K562 (cell line): ENCODE data around the gene CYSRT1. TPM values are rescaled to one million over a fixed set of nuclear protein-coding genes. Genes with fewer than 3 reads are reported as not detected.

Experiments used
- ATAC-seq: fragments of 200-7000 bp; cut with Tn5 transposase; 3 replicates; pipeline ENCODE4 v1.9.1; 2020; ENCODE audit warnings: moderate library complexity
- BruUV-seq: library from RNA; stranded (reverse); fragments of 400-500 nt; replicated peaks from 2 replicates; lab custom pipeline; 2021; lab: Mats Ljungman, UMichigan
- CTCF ChIA-PET: fragments of 300-600 bp; formaldehyde crosslinking; extraction: SDS; loops from one replicate; lab custom pipeline; 2021; ENCODE audit warnings: low intra/inter-chr PET ratio; lab: Yijun Ruan, JAX
- POLR2A ChIA-PET: fragments of 300-600, 350-650 bp; sonication (Branson Sonifier 250); formaldehyde crosslinking; extraction: SDS; loops from one replicate; lab custom pipeline; 2021; ENCODE audit warnings: antibody characterized with exemption, inconsistent platforms; lab: Yijun Ruan, JAX
- DNase-seq, 4 experiments: peaks; one replicate each; pipeline versions ENCODE4 v3.0.0 to v3.0.0-alpha.2; 2011 to 2018; ENCODE audit warnings: low spot score in 3 of 4, mixed read lengths in 3 of 4; ENCODE audit errors: extremely low read depth in 1 of 4
- FAIRE-seq: peaks from 2 replicates; lab custom pipeline; 2011; peaks lifted over from hg19 to GRCh38; lab: Jason Lieb, UNC
- H2AFZ ChIP-seq: 2 replicates; pipeline ENCODE4 v1.6.0; 2011; ENCODE audit warnings: low read depth, low read length, control low read depth, inconsistent platforms
- H3K27ac ChIP-seq: fragments of 200-600 bp; 3 replicates; pipeline ENCODE4 v1.8.0; 2011; ENCODE audit warnings: low read depth, mild to moderate bottlenecking, control low read depth, inconsistent platforms, low read length, moderate library complexity, mixed read lengths; ENCODE audit errors: extremely low read depth
- H3K27me3 ChIP-seq, 2 experiments: fragments of 300-600 bp in 1 of 2; 2 replicates in 1 of 2; 3 replicates in 1 of 2; pipeline versions ENCODE4 v1.6.0 to v1.8.0; 2011; ENCODE audit warnings: inconsistent platforms in 2 of 2, low read length in 2 of 2, mild to moderate bottlenecking in 1 of 2, mixed read lengths in 1 of 2, moderate library complexity in 1 of 2; ENCODE audit not compliant: control insufficient read depth in 2 of 2, insufficient read depth in 2 of 2
- H3K36me3 ChIP-seq: fragments of 300-600 bp; 3 replicates; pipeline ENCODE4 v1.8.0; 2011; ENCODE audit warnings: mild to moderate bottlenecking, low read length, inconsistent platforms; ENCODE audit not compliant: control insufficient read depth, insufficient read depth
- H3K4me1 ChIP-seq, 2 experiments: fragments of 200-600 bp in 1 of 2; replicated peaks in 1 of 2; 2 replicates in 1 of 2; 3 replicates in 1 of 2; pipeline versions ENCODE4 v1.5.1 to v1.8.0; 2011; ENCODE audit warnings: inconsistent platforms in 2 of 2, low read length in 2 of 2, mild to moderate bottlenecking in 1 of 2, mixed read lengths in 1 of 2, moderate library complexity in 1 of 2; ENCODE audit not compliant: control insufficient read depth in 2 of 2, insufficient read depth in 2 of 2
- H3K4me2 ChIP-seq: 2 replicates; pipeline ENCODE4 v1.6.1; 2011; ENCODE audit warnings: low read length, control low read depth, inconsistent platforms, mixed read lengths; ENCODE audit not compliant: insufficient read depth
- H3K4me3 ChIP-seq: fragments of 200-600 bp; sonication (generic), shearing (Covaris generic); 2 replicates; pipeline ENCODE4 v1.5.1; 2016; ENCODE audit warnings: control low read depth, inconsistent platforms
- H3K79me2 ChIP-seq: fragments of 200-600 bp; 3 replicates; pipeline ENCODE4 v1.8.0; 2011; ENCODE audit warnings: low read length, inconsistent platforms; ENCODE audit not compliant: control insufficient read depth, insufficient read depth
- H3K9ac ChIP-seq, 2 experiments: 2 replicates each; pipeline versions ENCODE4 v1.6.0 to v1.6.1; 2011; ENCODE audit warnings: low read depth in 2 of 2, low read length in 2 of 2, control low read depth in 1 of 2, inconsistent platforms in 1 of 2, mild to moderate bottlenecking in 1 of 2, mixed read lengths in 1 of 2; ENCODE audit not compliant: insufficient read depth in 1 of 2
- H3K9me1 ChIP-seq: one replicate; pipeline ENCODE4 v1.6.0; 2011; ENCODE audit warnings: inconsistent platforms, mild to moderate bottlenecking, low read length, moderate library complexity; ENCODE audit not compliant: control insufficient read depth, insufficient read depth
- H3K9me3 ChIP-seq: replicated peaks from 2 replicates; pipeline ENCODE4 v1.5.1; 2011; ENCODE audit warnings: low read depth, low read length, inconsistent platforms; ENCODE audit not compliant: control insufficient read depth, insufficient read depth
- H4K20me1 ChIP-seq: replicated peaks from 2 replicates; pipeline ENCODE4 v1.6.1; 2011; ENCODE audit warnings: low read length, inconsistent platforms, mixed read lengths; ENCODE audit not compliant: control insufficient read depth, insufficient read depth
- ATF3 ChIP-seq, 2 experiments: fragments of 450-650 bp in 1 of 2; sonication (generic) in 1 of 2; formaldehyde crosslinking in 1 of 2; IDR thresholded peaks in 1 of 2; conservative IDR thresholded peaks in 1 of 2; 2 replicates each; pipeline versions ENCODE4 v1.6.1 to v1.8.1; 2016 to 2023; ENCODE audit warnings: mild to moderate bottlenecking in 2 of 2, moderate library complexity in 2 of 2, inconsistent platforms in 1 of 2, missing genetic modification reagents in 1 of 2
- BRD9 ChIP-seq: fragments of 450-650 bp; IDR thresholded peaks from 2 replicates; pipeline ENCODE4 v1.6.1; 2018; ENCODE audit warnings: low read depth; ENCODE audit not compliant: partially characterized antibody
- FOXP1 ChIP-seq: sonication (generic); formaldehyde crosslinking; IDR thresholded peaks from 2 replicates; pipeline ENCODE4 v1.8.0; 2022; ENCODE audit warnings: mild to moderate bottlenecking, missing genetic modification reagents
- HCFC1 ChIP-seq: IDR thresholded peaks from 2 replicates; pipeline ENCODE4 v1.6.1; 2012; ENCODE audit warnings: low read depth, low read length, improper control_type of control experiment
- NR2C2 ChIP-seq, 2 experiments: fragments of 200-800 bp in 1 of 2; sonication (Bioruptor generic) in 1 of 2; sonication (generic) in 1 of 2; formaldehyde crosslinking in 1 of 2; IDR thresholded peaks; 2 replicates each; pipeline versions ENCODE4 v1.6.1 to v1.8.0; 2016 to 2022; ENCODE audit warnings: mild to moderate bottlenecking in 1 of 2, missing compliant biosample characterization in 1 of 2, missing genetic modification characterization in 1 of 2, missing genetic modification reagents in 1 of 2
- SMAD3 ChIP-seq: fragments of 450-650 bp; formaldehyde crosslinking; conservative IDR thresholded peaks from 2 replicates; pipeline ENCODE4 v1.4.0; 2020; ENCODE audit warnings: mild to moderate bottlenecking
- TRIM25 ChIP-seq: fragments of 450-650 bp; IDR thresholded peaks from 2 replicates; pipeline ENCODE4 v1.7.0; 2016; ENCODE audit warnings: borderline replicate concordance
- WGBS: fragments of 100-300 bp; shearing (Covaris generic); methylation state at CpG from one replicate; pipeline ENCODE4 v1.1.6; 2016; ENCODE audit warnings: low coverage, mixed read lengths; ENCODE audit not compliant: insufficient coverage; ENCODE audit errors: missing lambda C conversion rate; 5-methylcytosine and 5-hydroxymethylcytosine counted together
- in situ Hi-C: fragments of 300-500 bp; cut with MboI; formaldehyde crosslinking; loops from 4 replicates; pipeline ENCODE4 v1.15.0; 2018; ENCODE audit warnings: inconsistent platforms, mixed read lengths
- intact Hi-C: fragments of 100-400 bp; cut with micrococcal nuclease; formaldehyde crosslinking; loops from 2 replicates; pipeline ENCODE4 v1.14.2; 2022
- polyA plus RNA-seq, 8 experiments: library from polyadenylated mRNA; depleted of rRNA in 4 of 8; stranded (reverse) in 5 of 8; unstranded in 3 of 8; fragments of >200 nt; fragmentation: Nextera tagmentation in 2 of 8; fragmentation: Illumina TruSeq in 1 of 8; extraction: Ambion mirVana in 2 of 8; extraction: Trizol in 1 of 8; gene quantifications; 2 replicates each; pipeline versions ENCODE4 v1.2.1 to v1.2.3, GENCODE V29; 2011 to 2014; ENCODE audit warnings: inconsistent platforms in 1 of 8, missing spikeins in 1 of 8
- total RNA-seq, 7 experiments: library from RNA; depleted of rRNA in 6 of 7; stranded (reverse); fragments of >200 nt in 6 of 7; fragmentation: Illumina TruSeq in 2 of 7; extraction: Trizol in 2 of 7; gene quantifications; 2 replicates each; pipeline versions ENCODE4 v1.2.1 to v1.2.3, GENCODE V29; 2011 to 2021; ENCODE audit warnings: low replicate concordance in 1 of 7
- TF ChIP-seq, protein P1 (sequence below), 2 experiments: fragments of 450-650 bp; formaldehyde crosslinking in 1 of 2; IDR thresholded peaks; 2 replicates each; pipeline versions ENCODE4 v1.4.0 to v1.6.1; 2014 to 2020; ENCODE audit warnings: mild to moderate bottlenecking in 2 of 2, borderline replicate concordance in 1 of 2, low read depth in 1 of 2

The CYSRT1 gene
- total and polyA plus RNA-seq, 9 of the 15 experiments (the other 6 are each of a cell fraction or from before 2014, with no cell fraction given) = 0.04 to 1.4 (median 0.42) TPM; not detected in 3

DNA sequence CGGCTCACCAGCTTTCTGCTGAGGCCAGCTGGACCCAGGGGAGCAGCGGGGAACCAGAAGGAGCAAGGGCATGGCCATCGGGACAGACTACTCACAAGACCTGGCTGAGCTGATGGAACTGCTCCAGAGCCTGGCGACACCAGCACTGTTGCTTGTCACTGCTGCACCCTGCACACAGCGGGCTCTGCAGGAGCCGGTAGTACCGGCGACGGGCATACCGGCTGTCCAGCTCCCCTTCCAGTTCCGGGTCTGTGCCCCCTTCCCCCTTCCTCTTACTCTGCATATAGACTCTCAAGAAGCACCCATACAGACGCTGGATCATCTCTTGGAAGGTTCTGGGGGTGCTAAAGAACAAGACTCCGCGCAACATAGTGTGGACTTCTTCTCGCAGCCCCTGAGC, 37.6 kb upstream of the CYSRT1 start:
- ATAC-seq (no peak), DNase-seq (no peak), FAIRE-seq (no peak)
- BruUV-seq = no TSS peak
- in situ Hi-C loops (loop anchor here (5.0 kb wide), 1 partner anchor 40 kb away; the partner anchor contains the start of genes CYSRT1 and RNF224), intact Hi-C loops (no loop called here)
- Histone ChIP-seq H3K9me3 (no peaks in the 10 kb centered on the region), H3K4me3 (peak overlapping the region; percentile 98), H3K79me2 (peaks cover 43% of the 10 kb centered on the region), H3K9ac (peak overlapping the region; percentile 93 to 96), H3K27me3 (no peaks in the 10 kb centered on the region), H3K9me1 (no peaks in the 10 kb centered on the region), H3K27ac (no peak overlapping the region; the same call in 2 of the 3 replicates), H3K36me3 (peaks cover 75% of the 10 kb centered on the region; the same call in 2 of the 3 replicates), H3K4me1 (peaks cover 20 to 90% of the 10 kb centered on the region in 2 experiments), H3K4me2 (peak overlapping the region; percentile 98), H4K20me1 (peaks cover 8% of the 10 kb centered on the region), H2AFZ (no peak overlapping the region)
- CTCF ChIA-PET = interaction anchor here (1.2 to 2.5 kb wide), 2 partner anchors 40 to 49 kb away, joined by 4 to 19 read pairs; partner anchors contain the start of gene RNF224
- WGBS = 38% methylated on average over 15 of the region's 15 CpGs
- POLR2A ChIA-PET = interaction anchor here (0.6 to 6.7 kb wide), 7 partner anchors 8 to 89 kb away, joined by 3 to 56 read pairs (median 3); partner anchors contain the start of genes NDOR1, TMEM203, TPRN and TUBB4B
- TF ChIP-seq ATF3 (IDR thresholded peaks at IDR 0.05) (no peak), ATF3 (CRISPR knock-in tag; conservative IDR thresholded peaks at IDR 0.05) (no peak), SMAD3 (no peak), HCFC1 (no peak), FOXP1 (no peak), TRIM25 (no peak), NR2C2 (CRISPR knock-in tag; IDR thresholded peaks at IDR 0.05) (no peak), NR2C2 (tag; IDR thresholded peaks at IDR 0.05) (no peak), BRD9 (no peak)
- TF ChIP-seq, protein P1, sequence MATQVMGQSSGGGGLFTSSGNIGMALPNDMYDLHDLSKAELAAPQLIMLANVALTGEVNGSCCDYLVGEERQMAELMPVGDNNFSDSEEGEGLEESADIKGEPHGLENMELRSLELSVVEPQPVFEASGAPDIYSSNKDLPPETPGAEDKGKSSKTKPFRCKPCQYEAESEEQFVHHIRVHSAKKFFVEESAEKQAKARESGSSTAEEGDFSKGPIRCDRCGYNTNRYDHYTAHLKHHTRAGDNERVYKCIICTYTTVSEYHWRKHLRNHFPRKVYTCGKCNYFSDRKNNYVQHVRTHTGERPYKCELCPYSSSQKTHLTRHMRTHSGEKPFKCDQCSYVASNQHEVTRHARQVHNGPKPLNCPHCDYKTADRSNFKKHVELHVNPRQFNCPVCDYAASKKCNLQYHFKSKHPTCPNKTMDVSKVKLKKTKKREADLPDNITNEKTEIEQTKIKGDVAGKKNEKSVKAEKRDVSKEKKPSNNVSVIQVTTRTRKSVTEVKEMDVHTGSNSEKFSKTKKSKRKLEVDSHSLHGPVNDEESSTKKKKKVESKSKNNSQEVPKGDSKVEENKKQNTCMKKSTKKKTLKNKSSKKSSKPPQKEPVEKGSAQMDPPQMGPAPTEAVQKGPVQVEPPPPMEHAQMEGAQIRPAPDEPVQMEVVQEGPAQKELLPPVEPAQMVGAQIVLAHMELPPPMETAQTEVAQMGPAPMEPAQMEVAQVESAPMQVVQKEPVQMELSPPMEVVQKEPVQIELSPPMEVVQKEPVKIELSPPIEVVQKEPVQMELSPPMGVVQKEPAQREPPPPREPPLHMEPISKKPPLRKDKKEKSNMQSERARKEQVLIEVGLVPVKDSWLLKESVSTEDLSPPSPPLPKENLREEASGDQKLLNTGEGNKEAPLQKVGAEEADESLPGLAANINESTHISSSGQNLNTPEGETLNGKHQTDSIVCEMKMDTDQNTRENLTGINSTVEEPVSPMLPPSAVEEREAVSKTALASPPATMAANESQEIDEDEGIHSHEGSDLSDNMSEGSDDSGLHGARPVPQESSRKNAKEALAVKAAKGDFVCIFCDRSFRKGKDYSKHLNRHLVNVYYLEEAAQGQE (IDR thresholded peaks at IDR 0.05; ENCODE audit: borderline replicate concordance) = no peak
- TF ChIP-seq, protein P1 (CRISPR knock-in tag; IDR thresholded peaks at IDR 0.05; ENCODE audit: low read depth) = no peak
